Activated T-helper 17 cell treated with anti-CD3 and anti-CD28 coated beads, Interleukin-2, amount 50 U/mL, for 72 hours (primary cell): ENCODE data around the gene CLEC4D. TPM values are rescaled to one million over a fixed set of nuclear protein-coding genes. Genes with fewer than 3 reads are reported as not detected.
A peak's percentile ranks its signal among the peaks of the same experiment; 100 is the strongest.
"Not testable (repeated sequence)": the region's sequence is repeated elsewhere in the genome, so short reads cannot be mapped to it uniquely, and the experiment has no call there.

Experiments
- ATAC-seq: fragments of 150-1000 bp; cut with Tn5 transposase; replicated peaks from 2 replicates; pipeline ENCODE4 v1.10.0; 2021; ENCODE audit warnings: mild to moderate bottlenecking, moderate library complexity
- H3K27ac Mint-ChIP-seq: one replicate; pipeline ENCODE4 v1.8.0; 2022; ENCODE audit warnings: mixed read lengths
- H3K27me3 Mint-ChIP-seq: one replicate; pipeline ENCODE4 v1.8.0; 2022; ENCODE audit warnings: mixed read lengths
- H3K36me3 Mint-ChIP-seq: one replicate; pipeline ENCODE4 v1.8.0; 2022; ENCODE audit warnings: low read depth, mild to moderate bottlenecking, mixed read lengths
- H3K4me1 Mint-ChIP-seq: one replicate; pipeline ENCODE4 v1.8.0; 2022; ENCODE audit warnings: mixed read lengths
- H3K4me3 Mint-ChIP-seq: one replicate; pipeline ENCODE4 v1.8.0; 2022; ENCODE audit warnings: mild to moderate bottlenecking, mixed read lengths
- H3K9me3 Mint-ChIP-seq: one replicate; pipeline ENCODE4 v1.8.0; 2022; ENCODE audit warnings: mixed read lengths
- total RNA-seq, 2 donors: library from RNA; stranded (reverse); gene quantifications; one replicate each; pipeline ENCODE4 v1.2.3, GENCODE V29; 2022

Gene CLEC4D
- total RNA-seq, 2 donors from 2014 or later, result not detected

DNA sequence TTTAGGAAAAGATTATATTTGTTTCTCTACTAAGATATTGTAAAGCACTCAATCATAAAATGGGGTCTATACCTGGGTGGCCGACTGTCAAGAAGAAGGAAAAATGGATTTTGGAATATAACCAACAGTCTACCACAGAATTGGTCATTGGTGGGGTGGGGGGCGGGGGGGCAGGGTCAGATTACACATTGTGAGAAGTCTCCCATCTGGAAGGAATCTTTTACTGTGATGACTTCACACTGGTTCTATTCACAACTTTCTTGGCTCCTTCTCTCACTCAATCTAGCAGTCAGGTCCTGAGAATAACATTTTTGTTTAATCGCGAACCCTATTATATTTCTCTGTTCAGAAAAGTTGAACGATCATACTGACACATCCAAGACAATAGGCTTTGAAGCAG is 36.1 kb downstream of the CLEC4D start:
- Mint-ChIP-seq H3K36me3 (no peaks in the 10 kb centered on the region), H3K9me3 (no peaks in the 10 kb centered on the region), H3K4me3 (no peak overlapping the region), H3K27me3 (peaks cover 3% of the 10 kb centered on the region), H3K4me1 (no peaks in the 10 kb centered on the region), H3K27ac (no peak overlapping the region)
- ATAC-seq, result no peak

GRCh38 chr12:8553088-8553627 is 39.9 kb downstream of the CLEC4D start:
- no peak overlapping the region for H3K4me3 Mint-ChIP-seq
- no peaks in the 10 kb centered on the region for H3K36me3 Mint-ChIP-seq
- ATAC-seq, result no peak
- H3K9me3 Mint-ChIP-seq, result no peaks in the 10 kb centered on the region
- H3K4me1 Mint-ChIP-seq, result no peaks in the 10 kb centered on the region
- no peaks in the 10 kb centered on the region for H3K27me3 Mint-ChIP-seq
- H3K27ac Mint-ChIP-seq, result no peak overlapping the region

DNA sequence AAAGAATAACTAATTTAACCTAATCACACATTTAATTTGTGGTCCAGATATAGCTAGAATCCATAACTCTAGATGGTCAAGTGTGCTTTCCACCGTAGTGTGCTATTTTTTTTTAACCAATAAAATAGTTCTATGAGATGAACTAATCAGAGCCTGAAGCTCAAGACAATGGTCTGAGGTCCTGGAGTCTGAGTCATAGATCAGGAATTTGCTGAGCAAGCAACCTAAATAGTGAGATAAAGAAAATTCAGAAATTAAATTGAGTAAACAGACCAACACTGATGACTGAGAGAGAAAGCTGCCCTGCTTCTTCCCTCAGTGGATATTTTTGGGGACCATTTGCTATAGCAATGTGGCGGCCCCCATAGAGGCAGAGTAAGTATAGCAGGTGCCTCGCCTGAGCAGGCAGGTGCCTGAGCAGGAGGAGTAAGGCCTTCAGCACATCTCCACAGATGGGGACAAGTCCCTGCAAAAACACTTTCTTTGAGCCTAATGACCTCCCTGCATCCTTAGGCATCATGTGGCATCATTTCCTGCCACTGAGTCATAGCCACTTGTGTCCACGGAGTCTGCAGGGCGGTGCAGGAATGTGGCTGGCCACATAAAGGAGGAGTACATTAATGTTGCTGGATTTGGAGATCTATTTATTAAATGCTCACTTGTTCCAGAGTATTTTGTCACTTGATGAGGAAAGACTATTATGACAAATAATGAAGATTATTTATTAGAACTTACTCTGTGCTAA is 41.3 kb downstream of the CLEC4D start:
- Mint-ChIP-seq H3K9me3 (no peaks in the 10 kb centered on the region), H3K4me1 (no peaks in the 10 kb centered on the region), H3K36me3 (no peaks in the 10 kb centered on the region), H3K27me3 (no peaks in the 10 kb centered on the region), H3K27ac (no peak overlapping the region), H3K4me3 (no peak overlapping the region)
- no peak for ATAC-seq

- no peaks in the 10 kb centered on the region for H3K36me3 Mint-ChIP-seq
- no peak overlapping the region for H3K4me3 Mint-ChIP-seq
- H3K27me3 Mint-ChIP-seq, result peaks cover 6% of the 10 kb centered on the region
- peak; percentile 45 for ATAC-seq
- H3K4me1 Mint-ChIP-seq, result no peaks in the 10 kb centered on the region
- H3K27ac Mint-ChIP-seq, result no peak overlapping the region
- no peaks in the 10 kb centered on the region for H3K9me3 Mint-ChIP-seq
These were observed 43.3 kb downstream of the CLEC4D start for GRCh38 chr12:8556531-8557097.

GRCh38 chr12:8559676-8560075 is 46.4 kb downstream of the CLEC4D start:
- Mint-ChIP-seq H3K4me1 (no peaks in the 10 kb centered on the region), H3K4me3 (no peak overlapping the region)
- ATAC-seq, result no peak

GRCh38 chr12:8561011-8561410 is 47.7 kb downstream of the CLEC4D start:
- H3K36me3 Mint-ChIP-seq, result no peaks in the 10 kb centered on the region
- ATAC-seq, result no peak

More at GRCh38 chr12:8559676-8560075, 46.4 kb downstream of the CLEC4D start:
- Mint-ChIP-seq H3K27ac (no peak overlapping the region), H3K36me3 (no peaks in the 10 kb centered on the region), H3K27me3 (peaks cover 10% of the 10 kb centered on the region), H3K9me3 (no peaks in the 10 kb centered on the region)

DNA sequence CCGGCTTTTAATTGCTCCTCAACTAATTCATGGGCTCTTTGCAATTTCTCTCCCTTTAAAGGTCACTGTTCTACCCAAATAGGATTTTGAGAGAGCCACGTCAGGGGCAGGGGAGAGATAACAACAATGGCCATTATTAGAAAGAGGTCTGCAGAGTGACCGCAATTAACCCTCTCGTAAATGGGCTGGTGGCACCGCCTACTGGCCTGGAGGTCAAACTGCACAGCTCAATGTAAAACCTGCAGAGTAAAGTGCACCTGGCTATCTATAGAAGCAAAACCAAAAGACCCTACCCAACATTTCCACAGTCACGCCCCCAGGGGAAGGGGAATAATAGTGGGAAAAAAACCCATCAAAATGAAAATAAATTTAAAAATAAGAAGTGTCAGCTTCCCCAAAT is 49.0 kb downstream of the CLEC4D start:
- peaks cover 10% of the 10 kb centered on the region for H3K27me3 Mint-ChIP-seq
- no peak for ATAC-seq
- no peak overlapping the region for H3K4me3 Mint-ChIP-seq
- H3K9me3 Mint-ChIP-seq, result no peaks in the 10 kb centered on the region
- no peak overlapping the region for H3K27ac Mint-ChIP-seq
- no peaks in the 10 kb centered on the region for H3K36me3 Mint-ChIP-seq
- no peaks in the 10 kb centered on the region for H3K4me1 Mint-ChIP-seq

More at GRCh38 chr12:8561011-8561410, 47.7 kb downstream of the CLEC4D start:
- H3K9me3 Mint-ChIP-seq, result no peaks in the 10 kb centered on the region
- no peaks in the 10 kb centered on the region for H3K4me1 Mint-ChIP-seq
- peaks cover 10% of the 10 kb centered on the region for H3K27me3 Mint-ChIP-seq
- no peak overlapping the region for H3K4me3 Mint-ChIP-seq
- no peak overlapping the region for H3K27ac Mint-ChIP-seq

DNA sequence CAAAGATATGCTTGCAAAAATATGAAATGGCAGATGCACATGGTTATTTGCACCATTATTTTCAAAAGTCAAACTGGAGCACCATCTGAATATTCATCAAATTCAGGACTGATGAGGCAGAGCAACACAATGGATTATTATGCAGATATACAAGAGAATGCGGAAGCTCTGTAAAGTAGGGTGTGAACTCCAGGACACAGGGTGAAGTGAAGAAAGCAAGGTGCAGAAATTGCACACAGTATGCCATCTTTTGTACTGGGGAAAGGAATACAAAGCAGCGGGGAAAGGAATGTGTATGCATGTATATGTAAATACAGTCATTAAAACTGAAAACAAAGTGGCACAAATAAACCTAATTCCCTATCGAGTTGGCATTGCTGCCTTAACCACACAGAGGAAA is 50.1 kb downstream of the CLEC4D start:
- Mint-ChIP-seq H3K27me3 (peaks cover 10% of the 10 kb centered on the region), H3K36me3 (no peaks in the 10 kb centered on the region), H3K4me3 (no peak overlapping the region), H3K9me3 (no peaks in the 10 kb centered on the region), H3K4me1 (no peaks in the 10 kb centered on the region), H3K27ac (no peak overlapping the region)
- no peak for ATAC-seq

- Mint-ChIP-seq H3K36me3 (no peaks in the 10 kb centered on the region), H3K27ac (no peak overlapping the region), H3K4me3 (no peak overlapping the region), H3K4me1 (no peaks in the 10 kb centered on the region), H3K9me3 (no peaks in the 10 kb centered on the region), H3K27me3 (peaks cover 10% of the 10 kb centered on the region)
- ATAC-seq, result no peak
These were observed 51.4 kb downstream of the CLEC4D start for GRCh38 chr12:8564656-8565055.

DNA sequence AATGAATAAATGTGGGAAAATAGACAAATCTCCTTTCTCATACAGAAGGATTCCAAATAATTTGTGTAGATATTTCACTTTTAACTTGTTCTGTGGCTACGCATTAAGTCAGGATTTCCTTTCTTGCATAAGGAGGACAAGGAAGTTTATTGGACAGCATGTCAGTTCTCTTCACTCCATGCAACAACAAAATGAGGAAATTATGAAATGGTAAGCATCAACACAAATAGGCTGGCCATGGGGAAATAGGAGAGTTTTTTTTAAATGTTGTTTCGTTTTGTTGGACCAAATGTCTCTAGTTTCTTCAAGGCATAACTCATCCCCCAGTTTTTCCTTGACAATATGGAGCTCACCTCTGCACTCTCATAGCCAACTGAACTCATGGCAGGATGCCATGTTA is 52.7 kb downstream of the CLEC4D start:
- not testable (repeated sequence) for H3K9me3 Mint-ChIP-seq, H3K4me3 Mint-ChIP-seq, H3K27me3 Mint-ChIP-seq, H3K36me3 Mint-ChIP-seq, H3K4me1 Mint-ChIP-seq, ATAC-seq, H3K27ac Mint-ChIP-seq

- no peaks in the 10 kb centered on the region for H3K36me3 Mint-ChIP-seq
- peaks cover 4% of the 10 kb centered on the region for H3K27me3 Mint-ChIP-seq
- no peak overlapping the region for H3K27ac Mint-ChIP-seq
- no peak overlapping the region for H3K4me3 Mint-ChIP-seq
- no peaks in the 10 kb centered on the region for H3K9me3 Mint-ChIP-seq
- ATAC-seq, result no peak
- no peaks in the 10 kb centered on the region for H3K4me1 Mint-ChIP-seq
These were observed 53.2 kb downstream of the CLEC4D start for GRCh38 chr12:8566525-8566924.

Other genes with a start within 250 kb of the CLEC4D start
- not detected for gene CLEC6A, start 57.5 kb upstream of the CLEC4D start, total RNA-seq
- gene CLEC4E, start 27.4 kb downstream of the CLEC4D start, total RNA-seq, result not detected
- not detected for gene AICDA, start 99.4 kb downstream of the CLEC4D start, total RNA-seq
- not detected for gene MFAP5, start 149.3 kb downstream of the CLEC4D start, total RNA-seq
- 1 to 10 TPM in 1 of 2 donors, under 1 TPM in 1; 0.95 to 1.4 TPM for gene RIMKLB, start 184.5 kb downstream of the CLEC4D start, total RNA-seq